DMS79 treated with DMSO at 0.1 percent for 48 hours (cell line): ENCODE measurements around the gene CEP57L1.
"Not testable (repeated sequence)": the region's sequence is repeated elsewhere in the genome, so short reads cannot be mapped to it uniquely, and the experiment has no call there.

Source experiments
- DNase-seq: peaks from one replicate; lab custom pipeline; 2025; lab: John Stamatoyannopoulos, UW

Gene CEP57L1

DNA sequence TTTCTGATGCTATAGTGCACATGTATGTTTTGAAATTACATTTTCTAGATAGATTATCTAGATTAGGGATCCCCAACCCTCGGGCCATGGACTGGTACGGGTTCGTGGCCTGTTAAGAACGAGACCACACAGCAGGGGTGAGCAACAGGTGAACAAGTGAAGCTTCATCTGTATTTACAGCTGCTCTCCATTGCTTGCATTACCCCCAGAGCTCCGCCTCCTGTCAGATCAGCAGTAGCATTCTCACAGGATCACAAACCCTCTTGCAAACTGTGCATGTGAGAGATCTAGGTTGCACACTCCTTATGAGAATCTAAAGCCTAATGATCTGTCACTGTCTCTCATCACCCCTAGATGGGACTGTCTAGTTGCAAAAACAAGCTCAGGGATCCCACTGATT lies 10.4 kb downstream of the CEP57L1 start:
- DNase-seq = no peak

DNA sequence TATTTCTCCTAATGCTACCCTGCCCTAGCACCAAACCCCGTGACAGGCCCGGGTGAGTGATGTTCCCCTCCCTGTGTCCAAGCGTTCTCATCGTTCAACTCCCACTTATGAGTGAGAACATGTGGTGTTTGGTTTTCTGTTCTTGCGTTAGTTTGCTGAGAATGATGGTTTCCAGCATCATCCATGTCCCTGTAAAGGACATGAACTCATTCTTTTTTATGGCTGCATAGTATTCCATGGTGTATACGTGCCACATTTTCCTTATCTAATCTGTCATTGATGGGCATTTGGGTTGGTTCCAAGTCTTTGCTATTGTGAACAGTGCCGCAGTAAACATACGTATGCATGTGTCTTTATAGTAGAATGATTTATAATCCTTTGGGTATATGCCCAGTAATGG lies 14.4 kb downstream of the CEP57L1 start:
- not testable (repeated sequence) for DNase-seq

DNA sequence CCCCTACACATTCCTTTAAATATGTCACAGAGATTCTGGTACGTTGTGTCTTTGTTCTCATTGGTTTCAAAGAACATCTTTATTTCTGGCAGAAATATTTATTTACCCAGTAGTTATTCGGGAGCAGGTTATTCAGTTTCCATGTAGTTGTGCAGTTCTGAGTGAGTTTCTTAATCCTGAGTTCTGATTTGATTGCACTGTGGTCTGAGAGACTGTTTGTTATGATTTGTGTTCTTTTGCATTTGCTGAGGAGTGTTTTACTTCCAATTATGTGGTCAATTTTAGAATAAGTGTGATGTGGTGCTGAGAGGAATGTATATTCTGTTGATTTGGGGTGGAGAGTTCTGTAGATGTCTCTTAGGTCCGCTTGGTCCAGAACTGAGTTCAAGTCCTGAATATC lies 17.4 kb downstream of the CEP57L1 start:
- DNase-seq = not testable (repeated sequence)

DNA sequence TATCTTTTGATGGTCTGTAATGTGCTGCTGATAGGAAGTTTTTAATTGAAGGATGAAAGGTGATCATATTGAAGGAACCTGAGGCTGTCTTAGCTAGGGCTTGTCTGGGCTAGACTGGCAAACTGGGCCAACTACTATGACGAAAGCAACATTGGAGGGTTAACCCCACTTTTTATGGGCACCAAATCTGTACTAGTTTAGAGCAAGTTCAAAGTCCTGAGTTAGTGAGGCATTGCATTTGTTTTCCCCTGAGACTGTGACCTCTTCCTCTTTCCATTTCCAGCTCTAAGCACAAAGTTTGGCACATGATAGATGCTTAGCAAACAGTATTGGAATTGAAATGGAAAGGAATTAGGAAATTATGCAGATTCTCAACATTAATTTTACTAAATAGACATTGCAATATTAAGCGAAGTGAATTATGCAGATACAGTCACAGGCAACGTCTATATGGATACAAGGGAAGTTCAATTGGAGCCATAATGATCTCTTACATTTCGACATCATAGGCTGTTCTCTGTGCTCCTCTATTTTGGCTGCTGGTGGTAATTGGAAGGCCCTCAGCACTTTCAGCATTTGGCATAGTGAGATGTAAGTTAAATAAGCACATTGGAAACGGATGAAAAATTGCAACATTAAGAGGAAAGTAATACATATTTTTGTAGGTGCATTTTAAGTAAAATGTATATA lies 22.2 kb downstream of the CEP57L1 start:
- DNase-seq = no peak

DNA sequence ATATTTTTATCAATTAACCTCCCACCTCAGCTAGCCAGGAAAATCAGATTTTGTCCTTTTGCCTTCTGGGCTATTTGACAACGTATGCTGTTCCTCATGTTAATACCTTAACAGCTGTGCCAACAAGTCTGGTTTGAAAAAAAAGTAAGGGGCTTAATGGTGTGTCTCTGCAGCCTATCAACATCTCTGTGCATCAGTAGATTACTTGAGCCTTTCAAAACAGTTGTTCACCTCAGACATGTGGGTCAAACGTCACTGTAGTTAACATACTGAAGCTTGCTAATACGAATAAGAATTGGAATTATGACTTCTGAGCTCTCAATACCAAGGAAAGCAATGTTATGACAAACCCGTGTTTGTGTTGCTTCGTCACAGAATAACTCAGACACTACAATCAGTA lies 23.0 kb downstream of the CEP57L1 start:
- DNase-seq = no peak

DNA sequence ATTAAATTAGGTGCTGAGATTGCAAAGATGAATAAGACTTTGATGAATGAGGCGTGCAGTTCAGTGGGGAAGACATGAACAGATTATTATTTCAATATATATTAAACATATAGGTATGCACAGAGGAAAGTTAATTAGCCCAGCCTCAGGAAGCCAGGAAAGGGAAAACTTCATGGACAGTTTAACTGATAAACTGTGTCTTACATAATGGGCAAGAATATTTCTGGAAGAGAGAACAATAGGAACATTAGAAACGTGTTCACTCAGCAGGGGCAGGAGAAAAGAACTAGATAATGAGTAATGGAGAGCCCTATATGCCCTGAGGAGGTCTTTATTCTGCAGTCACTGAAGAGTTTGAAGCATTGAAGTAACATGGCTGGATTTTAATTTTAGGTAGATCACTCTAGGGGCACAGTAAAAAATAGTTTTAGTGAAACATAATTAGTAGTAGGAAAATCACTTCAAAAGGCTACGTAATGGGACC lies 23.6 kb downstream of the CEP57L1 start:
- no peak for DNase-seq

DNA sequence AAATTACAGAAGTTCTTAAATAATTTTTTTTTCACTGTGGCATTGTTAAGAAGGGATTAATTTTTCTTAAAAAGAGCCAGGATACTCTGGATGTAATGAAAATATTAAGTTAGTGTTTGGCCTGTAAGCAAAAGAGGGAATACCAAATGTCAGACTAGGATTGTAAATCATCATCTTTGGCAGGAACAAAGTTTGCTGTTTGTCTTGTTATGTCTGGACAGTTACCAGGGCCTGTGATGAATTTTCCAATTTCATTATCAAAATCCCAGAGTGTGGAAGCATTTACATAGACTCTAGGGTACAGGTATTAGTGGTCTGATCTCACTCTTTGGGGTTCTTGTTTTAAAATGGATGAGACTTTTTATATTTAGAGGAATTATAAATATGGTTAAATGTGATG lies 26.1 kb downstream of the CEP57L1 start:
- DNase-seq = no peak

DNA sequence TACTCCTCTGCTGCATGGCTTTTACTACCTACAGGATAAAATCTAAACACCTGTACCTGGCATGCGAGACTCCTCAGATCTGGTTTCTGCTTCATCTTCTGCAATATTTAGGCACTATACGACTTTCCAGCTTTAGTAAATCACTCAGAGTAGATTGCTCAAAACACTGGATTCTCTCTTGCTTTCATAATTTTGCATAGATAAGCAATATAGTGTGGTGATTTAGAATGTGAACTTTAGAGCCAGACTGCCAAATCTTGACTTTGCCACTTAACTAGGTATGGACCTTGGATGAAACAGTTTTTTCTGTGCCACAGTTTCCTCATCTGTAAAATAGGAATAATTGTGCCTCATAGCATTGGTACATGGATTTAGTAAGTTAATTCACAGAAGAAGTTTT lies 28.9 kb downstream of the CEP57L1 start:
- DNase-seq = no peak

DNA sequence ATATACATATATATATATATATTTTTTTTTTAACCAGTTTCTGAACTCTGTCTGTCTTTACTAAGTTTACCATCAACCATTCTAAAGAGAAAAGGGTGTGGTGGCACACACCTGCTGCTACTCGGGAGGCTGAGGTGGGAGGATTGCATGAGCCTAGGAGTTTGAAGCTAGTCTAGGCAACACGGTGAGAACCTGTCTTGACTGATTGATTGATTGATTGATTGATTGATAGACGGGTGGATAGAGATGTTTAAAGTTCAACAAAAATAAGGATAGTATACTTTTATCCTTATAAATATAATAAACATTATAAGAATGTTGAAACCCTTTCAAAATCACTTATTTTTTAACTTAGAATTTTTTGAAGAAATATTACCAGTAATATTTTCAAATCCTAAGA lies 30.2 kb downstream of the CEP57L1 start:
- no peak for DNase-seq

DNA sequence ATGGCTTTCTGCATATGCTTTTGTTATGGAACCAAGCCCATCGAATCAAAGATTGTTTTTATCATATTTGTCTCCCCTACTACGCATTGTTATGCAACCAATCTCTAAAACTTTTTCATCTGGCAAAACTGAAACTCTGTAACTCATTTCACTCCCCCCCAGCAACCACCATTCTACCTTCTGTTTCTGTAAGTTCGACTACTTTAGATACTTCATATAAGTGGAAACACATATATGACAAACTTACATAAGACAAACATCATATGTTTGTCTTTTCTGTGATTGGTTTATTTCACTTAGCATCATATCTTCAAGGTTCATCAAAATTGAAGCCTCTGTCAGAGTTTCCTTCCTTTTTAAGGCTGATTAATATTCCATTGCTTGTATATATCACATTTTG lies 34.8 kb downstream of the CEP57L1 start:
- no peak for DNase-seq

DNA sequence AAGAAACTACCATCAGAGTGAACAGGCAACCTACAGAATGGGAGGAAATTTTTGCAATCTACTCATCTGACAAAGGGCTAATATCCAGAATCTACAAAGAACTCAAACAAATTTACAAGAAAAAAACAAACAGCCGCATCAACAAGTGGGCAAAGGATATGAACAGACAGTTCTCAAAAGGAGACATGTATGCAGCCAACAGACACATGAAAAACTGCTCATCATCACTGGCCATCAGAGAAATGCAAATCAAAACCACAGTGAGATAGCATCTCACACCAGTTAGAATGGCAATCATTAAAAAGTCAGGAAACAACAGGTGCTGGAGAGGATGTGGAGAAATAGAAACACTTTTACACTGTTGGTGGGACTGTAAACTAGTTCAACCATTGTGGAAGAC lies 40.3 kb downstream of the CEP57L1 start:
- DNase-seq = not testable (repeated sequence)

DNA sequence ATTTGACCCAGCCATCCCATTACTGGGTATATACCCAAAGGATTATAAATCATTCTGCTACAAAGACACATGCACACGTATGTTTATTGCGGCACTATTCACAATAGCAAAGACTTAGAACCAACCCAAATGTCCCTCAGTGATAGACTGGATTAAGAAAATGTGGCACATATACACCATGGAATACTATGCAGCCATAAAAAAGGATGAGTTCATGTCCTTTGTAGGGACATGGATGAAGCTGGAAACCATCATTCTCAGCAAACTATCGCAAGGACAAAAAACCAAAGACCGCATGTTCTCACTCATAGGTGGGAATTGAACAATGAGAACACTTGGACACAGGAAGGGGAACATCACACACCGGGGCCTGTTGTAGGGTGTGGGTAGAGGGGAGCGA lies 40.7 kb downstream of the CEP57L1 start:
- not testable (repeated sequence) for DNase-seq

DNA sequence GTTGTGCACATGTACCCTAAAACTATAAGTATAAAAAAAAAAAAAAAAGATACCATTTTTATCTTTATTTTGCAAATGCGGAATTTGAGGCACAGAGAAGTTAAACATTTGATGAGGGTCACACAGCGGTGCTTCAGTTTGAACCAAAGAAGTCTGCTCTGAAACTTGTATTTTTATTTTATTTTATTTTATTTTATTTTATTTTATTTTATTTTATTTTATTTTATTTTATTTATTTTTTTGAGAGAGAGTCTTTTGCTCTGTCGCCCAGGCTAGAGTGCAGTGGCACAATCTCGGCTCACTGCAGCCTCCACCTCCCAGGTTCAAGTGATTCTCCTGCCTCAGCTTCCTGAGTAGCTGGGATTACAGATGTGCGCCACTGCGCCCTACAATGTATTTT lies 41.2 kb downstream of the CEP57L1 start:
- not testable (repeated sequence) for DNase-seq

DNA sequence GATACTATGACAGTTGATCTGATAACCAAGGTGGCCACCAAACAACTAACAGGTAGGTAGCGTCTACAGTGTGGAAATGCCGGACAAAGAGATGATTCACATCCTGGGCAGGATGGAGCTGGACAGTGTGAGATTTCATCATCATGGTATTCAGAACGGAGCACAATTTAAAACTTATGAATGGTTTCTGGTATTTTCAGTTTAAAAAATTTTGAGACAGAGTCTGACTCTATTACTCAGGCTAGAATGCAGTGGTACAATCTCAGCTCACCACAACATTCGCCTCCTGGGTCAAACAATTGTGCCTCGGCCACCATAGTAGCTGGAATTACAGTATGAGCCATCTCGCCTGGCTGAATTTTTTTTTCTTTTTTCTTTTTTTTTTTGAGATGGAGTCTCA lies 43.8 kb downstream of the CEP57L1 start:
- no peak for DNase-seq

DNA sequence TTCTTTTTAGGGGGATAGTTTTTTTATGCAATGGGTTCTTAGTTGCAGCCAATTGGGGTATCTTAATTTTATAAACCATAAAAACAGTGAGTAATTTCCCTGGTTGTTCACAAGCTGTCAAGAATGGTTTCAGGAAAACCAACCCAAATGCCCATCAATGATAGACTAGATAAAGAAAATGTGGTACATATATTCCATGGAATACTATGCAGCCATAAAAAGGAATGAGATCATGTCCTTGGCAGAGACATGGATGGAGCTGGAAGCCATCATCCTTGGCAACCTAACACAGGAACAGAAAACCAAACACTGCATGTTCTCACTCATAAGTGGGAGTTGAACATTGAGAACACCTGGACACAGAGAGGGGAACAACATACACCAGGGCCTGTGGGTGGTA lies 46.8 kb downstream of the CEP57L1 start:
- DNase-seq = not testable (repeated sequence)

DNA sequence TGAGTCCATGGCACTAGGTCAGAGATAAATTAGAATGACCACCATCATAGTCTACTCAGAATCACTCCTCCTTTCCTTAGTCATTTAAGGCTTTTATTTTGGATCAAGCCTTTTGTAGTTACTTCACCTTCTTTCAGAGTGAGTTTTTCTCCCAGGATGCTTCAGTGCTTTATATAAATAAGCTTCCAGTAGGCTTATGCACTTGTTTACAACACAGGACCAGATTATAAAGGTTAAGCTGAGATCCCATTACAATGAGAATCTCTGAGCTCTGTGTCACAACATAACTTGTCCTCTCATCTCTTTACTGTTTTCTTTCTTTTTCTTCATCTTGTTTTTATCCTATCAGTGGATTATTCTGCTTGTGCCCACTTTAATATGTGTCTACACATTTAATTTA lies 47.9 kb downstream of the CEP57L1 start:
- no peak for DNase-seq

DNA sequence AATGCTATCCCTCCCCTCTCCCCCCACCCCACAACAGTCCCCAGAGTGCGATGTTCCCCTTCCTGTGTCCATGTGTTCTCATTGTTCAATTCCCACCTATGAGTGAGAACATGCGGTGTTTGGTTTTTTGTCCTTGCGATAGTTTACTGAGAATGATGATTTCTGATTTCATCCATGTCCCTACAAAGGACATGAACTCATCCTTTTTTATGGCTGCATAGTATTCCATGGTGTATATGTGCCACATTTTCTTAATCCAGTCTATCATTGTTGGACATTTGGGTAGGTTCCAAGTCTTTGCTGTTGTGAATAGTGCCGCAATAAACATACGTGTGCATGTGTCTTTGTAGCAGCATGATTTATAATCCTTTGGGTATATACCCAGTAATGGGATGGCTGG lies 52.9 kb downstream of the CEP57L1 start:
- DNase-seq = not testable (repeated sequence)

DNA sequence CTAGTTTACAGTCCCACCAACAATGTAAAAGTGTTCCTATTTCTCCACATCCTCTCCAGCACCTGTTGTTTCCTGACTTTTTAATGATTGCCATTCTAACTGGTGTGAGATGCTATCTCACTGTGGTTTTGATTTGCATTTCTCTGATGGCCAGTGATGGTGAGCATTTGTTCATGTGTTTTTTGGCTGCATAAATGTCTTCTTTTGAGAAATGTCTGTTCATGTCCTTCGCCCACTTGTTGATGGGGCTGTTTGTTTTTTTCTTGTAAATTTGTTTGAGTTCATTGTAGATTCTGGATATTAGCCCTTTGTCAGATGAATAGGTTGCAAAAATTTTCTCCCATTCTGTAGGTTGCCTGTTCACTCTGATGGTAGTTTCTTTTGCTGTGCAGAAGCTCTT lies 53.4 kb downstream of the CEP57L1 start:
- not testable (repeated sequence) for DNase-seq

DNA sequence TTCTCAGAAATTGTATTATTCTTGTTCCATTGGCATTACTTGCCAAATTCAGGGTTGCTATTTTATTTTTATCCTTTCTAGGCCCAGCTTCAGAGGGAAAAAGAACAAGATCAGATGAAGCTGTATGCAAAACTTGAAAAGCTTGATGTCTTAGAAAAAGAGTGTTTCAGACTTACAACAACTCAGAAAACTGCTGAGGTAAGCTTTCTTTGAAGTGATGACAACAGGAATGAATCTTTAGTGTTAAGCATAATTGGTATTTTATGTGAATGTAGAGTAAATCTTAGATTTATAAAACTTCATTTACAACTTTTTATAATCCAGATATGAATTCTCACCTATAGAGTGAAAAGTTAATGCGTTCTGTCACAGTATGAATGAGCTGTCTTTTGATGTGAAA lies 58.4 kb downstream of the CEP57L1 start:
- DNase-seq = no peak

DNA sequence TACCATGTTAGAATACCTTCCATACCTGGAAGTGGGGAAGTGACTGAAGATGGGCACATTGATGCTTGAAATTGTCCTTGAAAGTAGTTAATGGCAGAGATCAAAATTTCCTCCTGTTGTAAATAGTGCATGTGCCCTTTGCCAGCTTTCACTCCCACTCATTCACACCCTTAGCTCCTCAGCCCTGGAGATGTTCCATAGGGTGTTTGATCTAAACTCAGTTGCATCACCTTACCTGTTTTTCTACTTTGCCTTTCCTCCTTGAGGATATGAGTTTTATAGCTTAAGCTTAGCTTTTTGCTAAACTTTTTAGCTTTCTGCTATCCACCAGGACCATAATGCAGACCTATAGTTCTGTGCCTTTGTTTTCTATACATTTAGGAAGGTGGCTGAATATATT lies 69.0 kb downstream of the CEP57L1 start:
- DNase-seq = no peak

DNA sequence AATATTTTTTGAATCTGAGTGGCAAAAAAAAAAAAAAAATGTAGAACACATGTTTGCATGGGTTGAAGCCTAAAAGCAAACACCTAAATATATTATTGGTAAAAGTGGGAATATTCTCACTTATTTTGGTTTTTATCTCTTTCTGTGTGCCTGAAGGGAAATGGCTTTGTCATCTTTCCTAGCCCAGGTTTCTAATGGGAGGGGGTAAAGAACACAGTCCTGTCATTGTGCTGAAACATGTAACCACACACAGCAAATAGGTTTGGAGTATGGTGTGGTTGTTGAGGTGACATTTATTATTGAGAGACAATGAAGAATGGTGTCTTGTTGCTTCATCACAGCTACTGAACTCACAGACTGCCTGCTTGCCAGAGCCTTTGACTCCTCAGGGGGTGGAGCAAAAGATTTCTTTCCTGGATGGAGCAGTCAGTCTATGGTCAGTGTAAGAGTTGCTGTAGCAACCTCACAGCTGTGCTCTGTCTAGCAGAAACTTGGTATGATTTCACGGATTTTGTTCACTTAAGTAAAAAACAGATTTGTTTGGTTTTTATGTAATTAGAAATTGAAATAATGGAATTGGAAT lies 70.2 kb downstream of the CEP57L1 start:
- DNase-seq = no peak

DNA sequence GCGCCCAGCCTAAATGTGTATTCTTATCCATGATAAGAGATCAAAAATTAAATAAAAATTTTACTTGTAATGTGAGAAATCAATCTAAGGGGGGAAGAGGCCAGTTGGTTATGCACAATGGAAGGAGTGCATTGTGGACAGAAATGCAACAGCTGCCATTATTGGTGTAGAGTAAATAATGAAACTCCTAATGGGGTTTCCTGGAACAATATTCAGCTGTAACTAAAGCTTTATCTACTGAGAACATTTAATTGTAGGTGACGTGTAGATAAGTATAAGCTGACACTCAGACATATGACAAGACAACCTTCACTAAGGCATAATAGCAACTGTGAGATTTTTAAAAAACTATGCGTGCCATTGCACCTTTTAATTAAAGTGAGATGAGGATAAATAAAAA lies 71.4 kb downstream of the CEP57L1 start:
- no peak for DNase-seq

DNA sequence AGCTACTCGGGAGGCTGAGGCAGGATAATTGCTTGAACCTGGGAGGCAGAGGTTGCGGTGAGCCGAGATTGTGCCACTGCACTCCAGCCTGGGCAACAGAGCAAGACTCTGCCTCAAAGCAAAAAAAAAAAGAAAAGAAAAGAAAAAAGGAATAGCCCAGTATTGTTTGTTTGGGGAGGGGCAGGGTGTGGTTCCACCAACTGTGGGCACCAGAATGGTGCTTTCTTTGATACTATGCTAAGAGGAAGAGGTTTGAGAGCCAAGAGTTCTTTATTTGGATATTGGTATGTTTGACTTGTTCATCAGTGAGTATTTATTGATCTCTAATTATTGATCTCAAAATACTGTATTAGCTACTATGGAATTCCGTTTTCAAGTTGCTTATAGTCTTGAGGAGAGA lies 72.3 kb downstream of the CEP57L1 start:
- DNase-seq = no peak

DNA sequence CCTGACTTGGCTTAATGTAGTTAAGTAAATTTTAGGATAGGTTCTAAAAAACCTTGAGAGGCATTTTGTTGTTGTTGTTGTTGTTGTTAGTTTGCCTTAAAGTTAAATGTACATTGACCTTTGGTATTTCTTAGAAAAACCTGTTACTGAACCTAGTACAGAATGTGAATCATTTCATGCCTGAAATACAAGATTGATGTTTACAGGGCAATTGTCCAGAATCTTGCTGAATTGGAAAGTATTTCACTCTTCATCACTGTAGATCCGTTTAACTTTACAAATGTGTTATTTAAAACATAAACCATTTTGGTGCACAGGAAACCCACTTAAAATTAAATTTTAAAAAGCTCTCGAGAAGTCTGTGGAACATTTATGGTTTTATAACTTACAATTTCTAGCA lies 75.0 kb downstream of the CEP57L1 start:
- DNase-seq = no peak
